TTC549 (cell line): Measurements from ENCODE around the gene RASGRP4.
"Not testable (repeated sequence)": the region's sequence is repeated elsewhere in the genome, so short reads cannot be mapped to it uniquely, and the experiment has no call there.

ENCODE experiments used
- FAIRE-seq: peaks from 2 replicates; lab custom pipeline; 2012; peaks lifted over from hg19 to GRCh38; lab: Jason Lieb, UNC

Gene RASGRP4

DNA sequence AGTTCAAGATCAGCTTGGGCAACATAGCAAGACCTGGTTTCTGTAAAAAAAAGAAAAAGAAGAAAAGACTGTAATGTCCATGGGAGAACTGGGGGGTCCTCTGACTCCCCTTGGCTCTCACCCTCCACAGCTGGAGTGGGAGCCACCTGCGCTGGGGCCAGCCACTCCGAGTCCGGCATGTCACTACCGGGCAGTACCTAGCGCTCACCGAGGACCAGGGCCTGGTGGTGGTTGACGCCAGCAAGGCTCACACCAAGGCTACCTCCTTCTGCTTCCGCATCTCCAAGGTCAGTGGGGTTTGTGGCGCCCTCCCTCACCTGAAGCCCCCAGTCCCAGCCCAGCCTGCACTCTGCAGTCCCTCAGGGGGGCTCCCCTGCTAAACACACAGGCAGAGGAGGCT lies 22.2 kb upstream of the RASGRP4 start:
- no peak for FAIRE-seq

DNA sequence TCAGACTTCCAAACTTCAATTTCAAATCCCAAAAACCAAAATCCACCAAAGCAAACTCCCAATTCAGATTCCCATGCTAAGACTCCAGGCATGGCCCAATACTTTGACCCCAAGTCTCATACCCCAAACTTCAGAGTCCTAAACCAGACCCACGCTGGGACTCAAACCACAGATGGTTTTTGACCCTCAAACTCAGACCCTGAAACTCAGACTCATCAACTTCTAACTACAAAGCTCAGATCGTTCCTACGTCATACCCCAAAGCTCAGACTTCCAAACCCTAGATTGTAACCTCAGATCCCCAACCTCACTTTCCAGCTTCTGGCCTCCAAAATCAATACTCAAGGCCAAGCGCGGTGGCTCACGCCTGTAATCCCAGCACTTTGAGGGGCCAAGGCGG lies 19.3 kb upstream of the RASGRP4 start:
- FAIRE-seq, result no peak

DNA sequence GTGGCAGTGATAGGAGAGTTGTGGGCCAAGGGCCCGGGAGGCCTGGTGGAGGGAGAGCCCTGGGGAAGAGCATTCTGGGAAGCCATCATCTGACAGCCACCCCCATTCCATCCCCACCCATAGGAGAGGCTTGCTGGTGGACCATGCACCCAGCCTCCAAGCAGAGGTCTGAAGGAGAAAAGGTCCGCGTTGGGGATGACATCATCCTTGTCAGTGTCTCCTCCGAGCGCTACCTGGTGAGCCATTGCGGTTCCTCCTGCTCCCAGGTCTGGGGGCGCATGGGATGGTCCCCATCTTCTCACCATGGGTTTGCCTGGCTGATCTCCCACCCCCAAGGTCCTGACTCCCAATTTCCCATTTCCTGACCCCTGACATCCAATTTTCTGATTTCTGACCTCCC lies 18.0 kb upstream of the RASGRP4 start:
- no peak for FAIRE-seq

DNA sequence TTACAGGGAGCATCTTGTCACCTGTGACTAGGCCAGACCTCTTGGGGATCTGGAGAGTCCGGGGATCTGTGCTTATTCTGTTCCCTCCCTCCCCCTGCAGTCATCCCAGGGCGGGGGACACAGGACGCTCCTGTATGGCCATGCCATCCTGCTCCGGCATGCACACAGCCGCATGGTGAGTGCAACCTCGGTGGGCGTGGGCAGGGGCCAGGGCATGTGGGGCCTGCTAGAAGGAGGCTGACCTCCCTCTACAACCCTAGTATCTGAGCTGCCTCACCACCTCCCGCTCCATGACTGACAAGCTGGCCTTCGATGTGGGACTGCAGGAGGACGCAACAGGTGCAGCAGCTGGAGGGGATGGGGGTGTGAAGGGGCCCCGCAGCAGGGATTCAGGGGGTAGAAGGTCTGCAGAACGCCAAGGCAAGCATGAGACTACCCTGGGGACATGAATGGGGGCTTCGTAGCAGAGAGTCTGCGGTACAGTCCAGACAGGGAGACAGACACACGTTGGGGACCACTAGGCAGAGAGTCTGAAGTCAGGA lies 17.5 kb upstream of the RASGRP4 start:
- no peak for FAIRE-seq

DNA sequence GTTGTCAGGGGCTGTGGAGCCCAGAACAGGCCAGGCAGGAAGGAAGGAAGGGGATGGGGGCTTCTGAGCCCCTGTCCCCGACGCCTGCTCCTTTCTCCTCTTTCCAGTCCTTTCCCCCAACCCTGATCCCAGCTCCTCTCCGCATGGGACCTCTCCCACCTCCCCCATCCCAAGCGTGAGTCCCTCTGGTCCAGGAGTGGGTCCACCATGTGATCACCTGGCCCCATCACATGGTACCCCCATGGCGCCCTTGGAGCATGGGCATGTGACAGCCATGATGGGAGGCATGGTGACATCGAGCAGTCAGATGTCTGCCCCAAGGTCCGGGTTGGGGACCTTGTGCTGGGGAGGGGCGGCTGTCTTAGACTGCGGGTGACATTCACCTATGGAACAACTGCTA lies 16.7 kb upstream of the RASGRP4 start:
- FAIRE-seq, result no peak

DNA sequence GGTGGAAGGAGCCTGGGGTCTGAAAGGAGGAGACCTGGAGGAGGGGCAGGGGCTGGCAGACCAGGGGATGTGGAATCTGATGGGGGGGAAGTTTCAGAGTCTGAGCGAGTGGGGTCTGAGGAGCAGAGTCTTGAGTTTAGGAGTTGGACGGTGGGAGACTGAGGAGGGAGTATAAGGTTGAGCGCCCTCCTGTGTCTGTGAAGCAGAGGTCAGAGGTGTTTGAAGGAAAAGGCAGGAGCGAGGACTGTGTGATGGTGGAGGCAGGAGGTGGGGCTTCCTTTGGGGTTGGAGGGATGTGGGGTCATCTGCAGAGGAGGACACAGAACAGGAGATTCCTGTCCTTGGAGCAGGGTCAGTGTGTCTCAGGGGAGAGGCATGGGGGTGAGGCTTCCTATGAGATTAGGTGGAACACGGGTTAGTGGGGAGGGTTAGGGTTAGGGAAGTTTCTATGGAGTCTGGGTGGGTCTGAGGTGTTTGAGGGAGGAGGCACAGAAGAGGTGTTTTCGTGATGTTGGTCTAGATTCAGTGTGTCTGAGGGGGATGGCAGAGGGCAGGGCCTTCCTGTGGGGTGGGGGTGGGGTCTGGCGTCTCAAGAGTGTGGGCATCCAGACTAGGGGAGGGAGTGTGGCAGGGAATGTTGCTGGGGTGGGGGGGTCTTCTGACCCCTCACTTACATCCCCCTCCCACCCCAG lies 15.8 kb upstream of the RASGRP4 start:
- FAIRE-seq, result no peak

DNA sequence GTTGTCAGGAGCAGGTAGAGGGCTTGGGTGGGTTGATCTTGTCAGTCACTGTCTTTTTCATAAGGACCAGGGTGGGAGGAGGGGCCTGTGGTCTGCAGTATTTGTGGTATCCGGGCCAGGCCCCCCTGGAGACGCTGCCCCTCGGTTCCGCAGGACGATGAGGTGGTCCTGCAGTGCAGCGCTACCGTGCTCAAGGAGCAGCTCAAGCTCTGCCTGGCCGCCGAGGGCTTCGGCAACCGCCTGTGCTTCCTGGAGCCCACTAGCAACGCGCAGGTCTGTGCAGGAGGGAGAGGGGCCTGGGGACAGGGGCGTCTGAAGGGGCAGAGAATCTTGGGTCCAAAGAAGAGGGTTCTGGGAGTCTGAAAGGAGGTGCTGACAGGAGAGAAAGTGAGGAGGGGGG lies 14.6 kb upstream of the RASGRP4 start:
- no peak for FAIRE-seq

DNA sequence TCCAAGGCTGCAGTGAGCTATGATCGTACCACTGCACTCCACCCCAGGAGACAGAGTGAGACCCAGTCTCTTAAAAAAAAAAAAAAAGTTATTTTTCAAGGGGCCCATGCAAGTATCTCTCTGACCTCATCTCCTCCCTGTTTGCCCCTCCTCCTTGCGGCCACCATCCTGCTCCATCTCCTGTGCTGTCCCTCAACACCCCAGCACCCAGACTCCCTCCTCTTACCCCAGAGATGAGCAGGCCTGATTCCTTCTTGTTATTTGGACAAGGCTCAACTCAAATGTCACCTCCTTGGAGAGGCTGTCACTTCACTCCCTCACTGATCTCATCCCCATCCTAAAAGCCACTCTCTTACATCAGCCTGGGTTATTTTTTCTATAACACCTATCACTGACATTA lies 11.9 kb upstream of the RASGRP4 start:
- FAIRE-seq, result no peak

DNA sequence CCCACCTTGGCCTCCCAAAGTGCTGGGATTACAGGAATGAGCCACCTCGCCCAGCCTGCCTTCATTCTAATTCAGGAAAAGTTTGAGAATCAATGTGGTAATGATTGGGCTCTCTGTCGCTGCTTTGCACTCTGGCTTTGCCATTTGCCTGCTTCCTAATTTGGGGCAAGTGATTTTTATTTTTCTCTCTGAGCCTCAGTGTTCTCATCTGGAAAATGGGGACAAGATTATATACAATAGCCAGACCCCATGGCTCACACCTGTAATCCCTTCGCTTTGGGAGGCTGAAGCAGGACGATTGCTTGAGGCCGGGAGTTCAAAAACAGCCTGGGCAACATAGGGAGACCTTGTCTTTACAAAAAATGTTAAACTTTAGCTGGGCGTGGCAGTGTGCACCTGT lies 11.3 kb upstream of the RASGRP4 start:
- no peak for FAIRE-seq

DNA sequence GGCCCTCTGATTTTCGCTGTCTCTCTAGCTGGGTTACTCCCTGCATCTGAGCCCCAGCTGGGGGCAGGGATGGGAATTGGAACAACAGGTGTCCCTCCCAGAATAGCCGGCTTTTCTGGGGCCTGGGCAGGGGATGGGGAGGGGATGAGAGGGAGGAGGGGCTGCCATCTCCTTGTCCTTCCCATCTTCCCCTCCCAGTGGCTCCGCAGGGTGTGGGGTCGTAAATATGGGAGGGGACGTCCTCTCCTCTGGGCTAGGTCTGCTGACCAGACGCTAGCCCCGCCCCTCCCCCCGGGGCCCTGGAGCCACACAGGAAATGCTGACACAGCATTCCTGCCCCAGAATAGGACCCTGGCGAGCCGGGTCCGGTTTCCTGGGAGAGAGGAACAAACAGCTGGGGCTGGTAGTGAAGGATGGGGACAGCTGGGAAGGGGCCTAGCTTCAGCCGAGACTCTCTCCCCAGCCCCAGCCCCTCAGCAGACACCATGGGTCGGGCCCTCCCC lies 8.6 kb upstream of the RASGRP4 start:
- FAIRE-seq, result no peak

DNA sequence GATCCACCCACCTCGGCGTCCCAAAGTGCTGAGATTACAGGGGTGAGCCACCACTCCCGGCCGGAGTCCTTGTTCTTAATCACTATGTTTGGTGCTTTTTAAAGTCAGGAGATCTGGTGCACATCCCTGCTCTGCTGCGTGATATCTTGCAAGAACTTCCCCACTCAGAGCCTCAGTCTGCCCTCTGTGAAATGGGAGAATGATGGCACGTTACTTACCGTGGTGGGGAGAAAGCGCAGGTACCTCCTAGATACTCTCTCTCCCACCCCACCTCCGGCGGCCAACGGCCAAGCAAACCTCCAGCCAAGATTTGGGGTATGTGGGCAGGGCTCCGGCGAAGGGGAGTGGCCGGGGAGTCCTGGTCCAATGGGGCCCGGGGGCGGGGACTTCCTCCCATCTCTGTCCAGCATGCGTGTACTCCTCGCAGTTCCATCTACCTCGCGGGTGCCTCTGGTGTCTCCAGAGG lies 7.3 kb upstream of the RASGRP4 start, which contains the start of gene RYR1:
Gene RYR1 (plus strand): TSS at position 424 of the 466 bp plus-strand sequence. CDS start 139 bp downstream, outside the sequence.
- no peak for FAIRE-seq

DNA sequence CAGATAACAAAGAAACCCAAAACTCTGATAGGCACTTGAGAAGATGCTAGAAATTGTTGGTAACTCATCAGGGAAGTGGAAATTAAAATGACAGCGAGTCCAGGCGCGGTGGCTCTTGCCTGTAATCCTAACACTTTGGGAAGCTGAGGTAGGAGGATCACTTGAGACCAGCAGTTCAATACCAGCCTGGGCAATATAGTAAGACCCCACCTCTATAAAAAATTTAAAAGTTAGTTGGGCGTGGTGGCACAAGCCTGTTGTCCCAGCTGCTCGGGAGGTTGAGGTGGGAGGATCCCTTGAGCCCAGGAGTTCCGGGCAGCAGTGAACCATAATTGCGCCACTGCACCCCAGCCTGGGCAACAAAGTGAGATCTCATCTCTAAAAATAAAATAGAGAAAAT lies 4.9 kb upstream of the RASGRP4 start:
- no peak for FAIRE-seq

DNA sequence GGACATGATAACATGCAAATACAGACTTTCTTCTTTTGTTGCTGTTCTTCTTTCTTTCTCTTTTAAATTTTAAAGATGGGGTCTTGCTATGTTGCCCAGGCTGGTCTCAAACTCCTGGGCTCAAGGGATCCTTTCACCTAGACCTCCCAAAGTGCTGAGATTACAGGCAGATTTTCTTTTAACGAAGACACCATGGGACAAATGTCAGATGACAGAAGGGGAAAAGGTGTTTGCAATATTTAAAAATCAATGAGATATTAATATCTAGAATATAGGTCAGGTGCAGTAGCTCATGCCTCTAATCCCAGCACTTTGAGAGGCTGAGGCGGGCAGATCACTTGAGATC lies 3.8 kb upstream of the RASGRP4 start:
- no peak for FAIRE-seq

DNA sequence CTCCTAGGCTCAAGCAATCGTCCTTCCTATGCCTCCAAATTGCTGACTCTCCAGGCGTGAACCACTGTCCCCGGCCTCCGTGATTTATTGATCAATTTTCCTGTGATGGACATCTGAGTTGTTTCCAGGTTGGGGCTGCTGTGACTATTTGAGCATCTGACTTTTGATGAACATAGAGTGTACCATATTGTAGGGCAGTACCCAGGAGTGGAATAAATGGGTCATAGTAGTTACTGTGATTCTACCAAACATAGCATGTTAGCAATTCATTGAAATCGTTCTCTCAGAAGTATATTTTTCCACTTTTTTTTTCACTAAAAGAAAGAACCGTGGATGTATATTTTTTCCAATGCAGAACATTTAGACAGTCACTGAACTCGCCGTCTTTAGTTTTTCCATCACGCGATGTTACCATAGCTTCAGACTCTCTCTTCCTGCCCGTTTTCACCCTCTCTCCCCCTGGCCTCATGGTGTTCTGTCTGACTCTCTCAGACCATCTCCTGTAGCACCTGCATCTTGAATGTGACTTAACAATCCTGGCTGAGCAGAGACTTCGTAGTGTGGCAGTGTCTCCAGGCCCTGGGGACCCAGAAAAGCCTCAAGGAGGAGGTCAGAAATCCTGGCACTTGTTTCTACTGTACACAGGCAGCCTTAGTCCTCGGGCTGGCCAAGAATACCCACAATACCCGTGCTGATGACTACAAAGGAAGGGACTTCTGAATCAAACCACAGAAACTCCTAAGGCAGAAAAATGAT lies 3.2 kb upstream of the RASGRP4 start:
- FAIRE-seq, result no peak

DNA sequence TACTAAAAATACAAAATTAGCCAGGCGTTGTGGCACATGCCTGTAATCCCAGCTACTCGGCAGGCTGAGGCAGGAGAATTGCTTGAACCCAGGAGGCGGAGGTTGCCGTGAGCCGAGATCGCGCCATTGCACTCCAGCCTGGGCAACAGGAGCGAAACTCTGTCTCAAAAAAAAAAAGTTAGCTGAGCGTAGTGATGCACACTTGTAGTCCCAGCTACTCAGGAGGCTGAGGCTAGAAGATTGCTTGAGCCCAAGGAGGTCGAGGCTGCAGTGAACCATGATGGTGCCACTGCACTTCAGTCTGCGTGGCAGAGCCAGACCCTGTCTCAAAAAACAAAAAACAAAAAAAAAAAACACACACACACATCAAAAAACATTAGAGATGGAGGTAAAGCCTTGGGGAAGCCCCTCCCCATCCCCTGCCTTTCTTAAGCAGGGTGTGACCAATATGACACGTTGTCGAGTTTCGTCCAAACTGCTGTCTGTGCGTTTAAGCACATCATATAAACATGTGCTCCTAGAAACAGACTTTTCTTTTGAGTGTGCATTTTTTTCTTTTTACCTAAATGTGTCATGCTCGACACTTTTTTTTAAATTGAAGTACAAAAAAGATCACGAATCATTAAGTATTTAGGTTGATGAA lies 1.1 kb upstream of the RASGRP4 start:
- not testable (repeated sequence) for FAIRE-seq

DNA sequence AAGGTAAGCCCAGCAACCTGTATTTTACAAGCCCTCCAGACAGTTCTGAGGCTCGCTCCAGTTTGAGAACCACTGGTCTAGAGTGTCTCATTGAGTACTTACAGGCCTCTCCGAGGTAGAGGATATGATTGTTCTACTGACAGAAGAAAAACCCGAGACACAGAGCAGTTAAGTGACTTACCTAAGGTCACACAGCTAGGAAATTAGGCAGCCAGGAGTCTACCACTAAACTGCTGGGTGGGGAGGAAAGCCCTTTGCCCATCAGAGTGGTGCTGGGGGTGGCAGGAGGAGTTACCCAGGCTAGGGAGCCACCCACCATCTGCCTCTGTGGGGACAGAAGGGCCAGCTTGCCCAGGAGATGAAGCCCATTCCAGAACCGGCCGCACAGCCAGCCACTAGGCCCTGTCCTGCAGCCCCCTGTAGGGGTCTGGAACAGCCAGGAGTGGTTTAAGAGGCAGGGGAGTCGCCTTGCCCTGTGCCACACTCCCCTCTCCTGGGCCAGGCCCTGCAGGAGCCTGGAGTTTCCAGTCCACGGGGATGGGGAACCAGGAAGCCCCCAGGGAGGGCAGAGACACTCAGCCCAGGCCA lies 703 bp downstream of the RASGRP4 start:
- FAIRE-seq, result no peak

DNA sequence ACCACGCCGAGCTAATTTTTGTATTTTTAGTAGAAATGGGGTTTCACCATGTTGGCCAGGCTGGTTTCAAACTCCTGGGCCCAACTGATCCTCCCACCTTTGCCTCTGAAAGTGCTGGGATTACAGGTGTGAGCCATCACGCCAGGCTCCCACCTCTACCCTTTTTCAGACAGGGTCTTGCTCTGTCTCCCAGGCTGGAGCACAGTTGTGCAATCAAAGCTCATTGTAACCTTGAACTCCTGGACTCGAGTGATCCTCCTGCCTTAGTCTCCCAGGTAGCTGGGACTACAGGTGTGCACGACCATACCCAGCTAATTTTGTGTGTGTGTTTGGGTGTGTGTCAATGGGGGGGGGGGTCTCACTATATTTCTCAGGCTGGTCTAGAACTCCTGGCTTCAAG lies 1.7 kb downstream of the RASGRP4 start:
- no peak for FAIRE-seq

DNA sequence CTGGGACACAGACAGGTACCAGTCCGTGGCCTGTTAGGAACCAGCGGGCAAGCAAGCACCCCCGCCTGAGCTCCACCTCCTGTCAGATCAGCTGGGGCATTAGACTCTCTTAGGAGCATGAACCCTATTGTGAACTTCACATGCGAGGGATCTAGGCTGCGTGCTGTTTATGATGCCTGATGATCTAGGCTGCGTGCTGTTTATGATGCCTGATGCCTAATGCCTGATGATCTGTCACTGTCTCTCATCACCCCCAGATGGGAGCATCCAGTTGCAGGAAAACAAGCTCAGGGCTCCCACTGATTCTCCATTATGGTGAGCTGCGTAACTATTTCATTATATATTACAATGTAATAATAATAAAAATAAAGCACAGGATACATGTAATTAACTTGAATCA lies 3.6 kb downstream of the RASGRP4 start:
- no peak for FAIRE-seq

DNA sequence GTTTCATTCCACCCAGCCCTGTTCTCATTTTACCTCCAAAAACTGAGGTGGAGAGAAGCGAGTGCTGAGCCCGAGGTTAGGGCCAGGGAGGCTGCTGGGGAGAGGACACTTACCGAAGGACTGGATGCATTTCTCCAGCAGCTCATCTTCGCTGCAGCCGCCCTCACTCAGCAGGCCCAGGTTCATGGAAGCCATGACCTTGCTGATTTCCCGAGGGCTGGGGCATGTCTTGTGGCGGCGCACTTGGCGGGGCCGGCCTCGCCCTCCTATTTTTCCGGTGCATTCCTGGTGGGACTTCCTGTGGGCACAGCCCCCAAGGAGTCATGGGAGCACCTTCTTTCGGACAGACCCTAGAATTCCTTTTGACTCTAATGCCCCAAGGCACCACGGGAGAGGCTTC lies 4.2 kb downstream of the RASGRP4 start:
- no peak for FAIRE-seq

DNA sequence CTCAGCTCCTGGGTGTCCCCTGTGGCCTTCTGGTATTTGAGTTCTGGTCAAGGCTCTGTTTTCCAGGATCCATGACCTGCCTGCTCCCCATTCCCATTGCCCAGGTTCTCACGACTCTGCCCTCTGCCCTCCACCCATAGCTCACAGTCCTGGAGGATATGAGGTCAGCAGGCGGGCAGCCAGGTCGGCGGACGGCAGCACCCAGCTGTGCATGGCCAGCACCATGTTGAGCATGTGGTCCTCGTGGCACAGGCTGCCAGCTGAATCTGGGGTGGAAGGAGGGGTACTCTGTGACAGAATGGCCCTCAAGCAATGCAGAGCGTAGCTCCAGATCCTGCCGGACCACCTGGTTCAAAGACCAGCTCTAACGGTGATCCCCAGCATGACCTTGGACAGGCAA lies 5.1 kb downstream of the RASGRP4 start:
- FAIRE-seq, result no peak

DNA sequence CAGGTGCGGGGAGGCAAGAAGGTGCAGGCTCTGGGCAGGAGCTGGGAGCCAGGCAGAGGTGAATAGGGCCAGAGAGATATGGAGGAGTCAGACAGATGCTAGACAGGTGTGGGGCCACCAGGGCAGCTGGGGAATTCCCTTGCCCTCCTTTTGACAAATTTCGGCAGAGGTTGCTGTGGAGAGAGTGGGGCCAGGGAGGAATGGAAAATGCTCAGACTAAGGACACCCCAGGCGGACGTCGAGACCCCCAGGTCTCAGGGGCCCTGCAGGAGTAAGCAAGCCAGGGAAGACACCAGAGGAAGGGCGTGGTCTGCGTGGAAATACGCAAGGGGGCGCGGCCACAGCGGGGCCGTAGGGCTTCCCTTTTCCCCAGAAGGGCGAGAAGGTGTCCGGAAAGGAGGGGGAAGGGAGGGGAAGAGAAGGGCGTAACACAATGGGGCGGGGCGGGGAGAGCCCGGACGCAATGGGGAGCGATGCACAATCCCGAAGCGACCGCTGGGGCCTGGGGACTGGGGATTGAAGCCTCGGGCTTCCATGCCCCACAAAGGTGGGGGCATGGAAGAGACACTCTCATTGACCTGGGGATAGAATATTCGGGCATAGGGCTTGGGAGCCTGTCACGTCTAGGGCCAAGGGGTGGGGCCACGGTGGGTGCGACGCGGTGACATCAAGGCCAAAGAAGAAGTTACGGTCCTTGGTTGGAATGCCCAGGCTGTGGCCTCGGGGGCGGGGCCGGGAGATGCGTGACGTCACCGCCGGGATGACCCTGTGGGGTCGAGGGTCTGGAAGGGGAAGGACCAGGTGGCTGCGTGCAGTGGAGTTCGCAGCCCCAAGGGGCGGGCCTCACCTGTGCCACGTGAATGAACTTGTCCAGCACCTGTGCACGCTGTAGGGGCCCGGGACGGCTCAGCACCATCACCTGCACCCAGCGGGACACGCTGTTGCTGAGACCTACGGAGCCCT lies 8.2 kb downstream of the RASGRP4 start:
- FAIRE-seq, result no peak
